CD4-positive, alpha-beta T cell treated with Interleukin-15 for 1 hour (primary cell): ENCODE measurements around the gene FRMD4B.
"Not testable (repeated sequence)": the region's sequence is repeated elsewhere in the genome, so short reads cannot be mapped to it uniquely, and the experiment has no call there.

ENCODE experiments used
- DNase-seq: peaks from one replicate; pipeline ENCODE4 v3.0.0-alpha.2; 2020

Gene FRMD4B

DNA sequence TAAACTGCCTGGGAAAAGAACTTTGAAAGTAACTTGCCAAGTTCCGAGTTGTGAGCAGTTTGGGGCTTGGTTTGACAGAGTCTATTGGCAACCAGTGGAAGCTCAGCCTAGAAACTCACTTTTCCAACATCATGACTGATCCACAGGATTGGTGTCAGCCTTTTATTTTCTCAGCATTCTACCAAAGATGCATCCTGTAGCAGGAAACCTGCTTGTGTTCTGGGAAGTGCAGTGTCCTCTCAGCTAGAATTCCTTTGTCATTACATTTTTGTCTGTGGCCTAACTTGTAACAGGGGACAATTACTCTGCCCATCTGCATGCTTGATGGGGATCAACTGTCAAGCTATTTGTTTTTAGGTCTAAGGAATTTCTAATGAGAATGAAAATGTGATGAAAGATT, 146.8 kb downstream of the FRMD4B start:
- DNase-seq = no peak

DNA sequence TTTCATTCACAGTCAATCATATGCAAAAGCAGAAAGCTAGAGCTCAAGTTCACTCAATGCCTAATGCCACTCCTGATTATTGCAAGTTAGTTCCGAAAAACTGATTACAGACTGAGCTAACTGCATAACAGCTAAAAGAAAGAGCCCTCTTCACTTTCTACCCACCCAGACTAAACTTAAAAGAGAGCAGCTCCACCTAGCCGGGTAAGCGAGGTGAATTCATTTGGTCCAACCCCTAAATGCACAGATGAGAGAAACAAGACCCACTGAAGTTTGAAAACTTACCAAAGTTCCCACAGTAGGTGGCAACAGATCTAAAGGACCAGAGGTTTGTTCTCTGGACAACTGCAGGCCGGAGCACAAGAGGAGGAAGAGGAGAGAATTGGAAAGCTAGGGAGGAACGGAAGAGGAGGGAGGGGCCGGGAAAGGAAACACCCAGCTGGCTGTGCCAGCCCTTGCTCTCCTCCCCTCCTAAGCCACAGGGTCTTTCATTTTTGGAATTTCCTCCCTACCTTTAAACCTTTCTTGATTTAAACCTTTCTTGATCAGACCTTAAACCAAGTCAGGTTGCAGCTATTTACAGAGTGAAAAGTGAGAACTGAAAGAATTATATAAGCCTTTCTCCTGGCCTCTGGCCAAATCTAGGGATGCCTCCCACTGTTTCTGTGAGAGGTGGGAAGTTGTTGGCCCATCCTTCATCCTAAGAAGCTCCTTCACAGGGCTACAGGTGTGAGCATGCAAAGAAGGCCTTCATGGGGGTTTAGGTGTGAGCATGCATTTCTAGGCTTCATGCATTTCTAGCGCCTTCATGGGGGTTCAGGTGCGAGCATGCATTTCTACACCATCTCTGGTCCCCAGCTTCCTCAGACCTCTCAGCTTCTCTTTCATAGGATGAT, 148.8 kb downstream of the FRMD4B start:
- no peak for DNase-seq

DNA sequence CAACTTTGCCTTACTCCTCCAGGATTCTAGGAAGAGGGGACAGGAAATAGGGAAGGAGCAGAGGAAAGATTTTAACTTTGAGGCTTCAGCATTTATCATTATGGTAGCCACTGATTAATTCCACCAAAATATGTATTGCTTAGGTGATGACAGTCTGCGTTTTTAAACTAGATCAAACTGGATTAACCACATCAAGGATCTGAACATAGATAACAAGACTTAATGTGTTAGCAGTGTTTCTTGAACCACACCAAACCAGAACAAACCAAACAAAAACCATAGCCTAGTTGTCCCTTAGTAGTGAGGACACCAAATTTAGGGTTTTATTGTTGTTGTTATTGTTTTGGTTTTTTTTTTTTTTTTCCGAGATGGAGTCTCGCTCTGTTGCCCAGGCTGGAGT, 150.0 kb downstream of the FRMD4B start:
- DNase-seq = no peak

DNA sequence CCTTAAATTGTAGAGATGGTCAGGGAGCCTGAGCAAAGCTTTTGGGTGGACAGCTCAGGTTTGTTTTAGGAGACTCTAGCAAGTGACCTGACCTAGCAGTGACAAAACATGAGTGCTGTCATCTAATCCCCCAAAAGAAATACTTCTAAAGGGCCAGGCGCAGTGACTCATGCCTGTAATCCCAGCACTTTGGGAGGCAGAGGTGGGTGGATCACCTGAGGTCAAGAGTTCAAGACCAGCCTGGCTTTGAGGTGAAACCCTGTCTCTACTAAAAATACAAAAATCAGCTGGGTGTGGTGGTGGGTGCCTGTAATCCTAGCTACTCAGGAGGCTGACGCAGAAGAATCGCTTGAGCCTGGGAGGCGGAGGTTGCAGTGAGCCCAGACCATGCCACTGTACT, 150.7 kb downstream of the FRMD4B start:
- DNase-seq = not testable (repeated sequence)

DNA sequence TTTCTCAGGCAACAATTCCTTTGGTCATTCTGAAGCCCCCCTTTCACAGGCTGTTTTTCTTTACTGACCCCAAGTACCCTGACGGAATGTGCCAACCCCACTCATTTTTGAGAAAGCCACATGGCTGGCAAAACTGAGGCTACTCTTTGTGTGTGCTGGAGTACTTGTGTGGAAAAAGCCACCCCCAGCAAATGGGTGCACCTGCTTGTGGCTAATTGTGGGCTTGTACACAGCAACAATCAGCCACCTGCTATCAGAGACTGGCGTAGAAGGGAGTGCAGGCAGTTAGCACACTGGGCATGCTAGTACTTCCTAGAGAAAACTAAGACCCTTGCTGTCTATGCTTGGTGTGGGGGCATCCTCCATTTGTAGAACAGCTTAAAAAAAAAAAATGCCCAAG, 153.4 kb downstream of the FRMD4B start:
- DNase-seq = no peak

DNA sequence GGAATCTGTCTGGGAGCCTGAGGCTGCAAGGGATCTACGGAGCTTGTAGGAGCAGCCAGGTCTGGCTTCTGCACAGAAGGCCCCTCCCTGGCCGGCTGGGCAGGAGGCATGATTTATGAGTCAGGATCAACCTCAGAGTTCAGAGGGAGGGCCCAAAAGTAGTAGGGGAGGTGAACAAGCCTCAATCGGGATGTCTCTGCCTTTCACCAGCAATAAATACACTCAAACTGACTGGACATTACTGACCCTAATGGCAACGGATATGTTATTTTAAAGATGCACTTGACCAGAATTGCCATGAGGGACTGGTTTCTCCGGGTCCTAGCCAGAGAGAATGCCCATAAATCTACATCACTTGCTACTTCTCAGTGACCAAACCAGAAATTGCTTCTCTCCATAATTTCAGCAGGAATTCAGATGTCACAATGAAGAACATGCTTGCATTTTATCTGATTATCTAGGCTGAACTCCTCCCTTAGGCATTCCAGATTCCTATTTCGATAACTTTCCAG, 153.9 kb downstream of the FRMD4B start:
- DNase-seq = no peak

DNA sequence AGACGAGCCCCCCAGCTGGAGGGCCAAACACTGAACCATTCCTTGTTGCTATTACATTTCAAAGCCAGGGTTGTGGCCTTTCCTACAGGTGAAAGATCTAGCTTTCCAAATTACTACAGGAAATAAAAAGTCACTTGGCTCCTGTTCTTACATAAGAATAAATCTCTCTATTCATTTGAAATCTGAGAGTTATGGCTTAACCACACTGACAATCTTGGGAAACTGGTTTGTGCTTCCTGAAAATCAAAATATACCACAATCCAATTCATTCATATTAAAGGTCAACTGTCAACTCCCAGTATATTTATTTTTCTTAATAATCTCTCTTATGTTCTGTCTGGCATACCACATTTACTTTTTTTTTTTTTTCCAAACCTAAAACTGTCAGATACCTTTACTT, 159.8 kb downstream of the FRMD4B start:
- no peak for DNase-seq

DNA sequence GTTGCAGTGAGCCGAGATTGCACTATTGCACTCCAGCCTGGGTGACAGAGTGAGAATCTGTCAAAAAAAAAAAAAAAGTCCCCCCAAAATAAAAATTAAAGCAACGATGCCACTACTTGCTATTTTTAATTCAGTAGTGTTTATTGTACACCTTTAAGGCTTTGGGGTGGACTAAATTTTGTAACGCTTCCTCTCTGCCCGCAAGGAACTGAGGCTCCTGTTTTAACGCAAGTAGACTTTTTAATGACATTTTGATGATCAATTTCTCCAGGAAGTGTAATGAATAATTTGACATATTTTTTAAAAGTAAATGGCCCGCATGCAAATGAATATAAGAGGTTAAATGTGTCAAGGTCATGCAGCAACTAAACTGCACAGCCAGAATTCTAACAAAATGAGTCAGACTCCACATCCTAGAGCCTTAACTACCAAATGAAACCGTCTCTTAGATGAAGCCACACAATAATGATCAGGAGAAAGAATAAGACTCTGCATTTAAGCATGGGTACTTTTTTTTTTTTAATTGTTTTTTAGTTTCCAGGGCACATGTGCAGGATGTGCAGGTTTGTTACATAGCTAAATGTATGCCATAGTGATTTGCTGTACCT, 166.7 kb downstream of the FRMD4B start:
- no peak for DNase-seq

DNA sequence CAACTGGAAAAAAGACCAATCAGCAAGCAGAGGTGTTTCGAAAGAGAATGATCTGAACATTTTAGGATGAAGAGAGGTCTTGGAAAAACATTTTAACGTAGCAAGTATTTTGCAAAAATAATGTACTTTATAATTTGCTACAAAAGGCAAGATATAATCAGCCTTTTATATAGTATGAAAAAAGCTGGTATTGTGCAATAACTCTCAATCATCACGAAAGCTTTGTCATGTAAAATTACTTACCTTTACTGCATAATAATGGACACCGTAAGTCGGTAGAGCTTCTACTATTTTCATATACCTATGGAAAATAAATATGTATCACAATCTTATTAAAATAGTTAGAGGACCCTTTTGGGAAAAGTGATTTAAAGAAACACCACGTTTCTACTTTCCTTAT, 167.8 kb downstream of the FRMD4B start:
- DNase-seq = no peak

DNA sequence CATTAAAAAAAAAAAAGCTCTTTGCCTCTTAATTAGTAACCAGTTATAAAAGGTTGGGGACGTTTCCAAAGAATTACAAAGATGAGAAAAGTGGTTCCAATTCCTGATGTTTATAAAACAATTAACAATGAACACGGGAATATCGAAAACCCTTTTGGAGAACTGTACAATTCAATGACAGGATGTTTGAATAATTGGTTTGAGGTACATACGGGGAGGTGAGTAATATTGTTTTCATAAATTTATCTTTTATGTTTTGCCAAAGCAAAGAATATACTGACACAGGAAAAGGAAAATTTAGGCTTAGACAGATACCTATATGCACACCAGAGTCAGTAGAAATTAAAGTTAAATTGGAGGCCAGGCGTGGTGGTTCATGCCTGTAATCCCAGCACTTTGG, 168.9 kb downstream of the FRMD4B start:
- no peak for DNase-seq

DNA sequence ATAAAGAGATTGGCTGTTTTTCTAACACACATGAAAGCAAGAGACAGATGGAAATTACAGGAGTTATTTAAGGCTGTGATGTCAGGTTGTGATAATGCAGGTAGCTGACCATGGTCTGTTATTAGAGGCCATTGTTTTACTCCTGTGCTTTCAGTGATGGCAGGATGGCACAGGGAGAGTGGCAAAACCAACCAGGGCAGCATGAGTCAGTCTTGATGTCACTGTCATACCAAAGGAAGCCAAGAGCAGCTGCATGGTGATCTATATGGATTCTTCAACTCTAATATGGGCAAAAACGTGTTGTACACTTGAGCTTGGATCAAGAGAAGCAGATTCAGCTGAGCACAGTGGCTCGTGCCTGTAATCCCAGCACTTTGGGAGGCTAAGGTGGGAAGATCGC, 171.6 kb downstream of the FRMD4B start:
- no peak for DNase-seq

DNA sequence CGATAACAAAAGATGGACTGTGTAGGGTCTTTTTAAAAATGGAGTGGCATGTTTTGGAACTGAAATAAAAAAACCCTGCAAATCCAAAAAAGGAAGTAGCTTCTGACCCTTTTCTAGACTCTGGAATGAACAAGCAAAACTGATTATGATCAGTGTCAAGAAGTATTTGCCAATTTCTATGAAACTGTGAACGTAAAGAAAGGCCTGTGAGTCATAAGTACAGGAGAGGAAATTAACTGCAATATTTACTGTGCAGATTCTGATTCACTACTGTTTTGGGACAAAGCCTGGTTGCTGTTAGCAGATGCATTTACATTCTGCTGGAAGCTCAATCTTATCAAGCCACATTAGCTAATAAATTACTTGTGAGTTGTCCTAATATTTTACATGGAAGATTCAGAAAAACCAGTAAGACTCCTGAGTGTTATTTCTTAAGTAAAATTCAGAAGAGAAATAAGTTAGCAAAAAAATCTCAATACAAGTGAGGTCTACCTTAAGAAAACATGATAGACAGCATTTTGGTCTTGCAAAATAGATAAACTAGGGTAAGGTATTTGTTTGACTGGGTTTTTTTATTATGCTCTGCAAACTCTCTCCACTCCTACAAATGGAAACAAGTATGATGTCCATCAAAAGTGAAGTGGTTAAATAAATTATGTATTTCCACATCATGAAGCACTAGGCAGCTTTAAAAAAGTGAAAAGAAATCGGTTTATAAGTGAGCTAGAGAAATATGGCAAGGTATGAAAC, 173.3 kb downstream of the FRMD4B start:
- DNase-seq = no peak

DNA sequence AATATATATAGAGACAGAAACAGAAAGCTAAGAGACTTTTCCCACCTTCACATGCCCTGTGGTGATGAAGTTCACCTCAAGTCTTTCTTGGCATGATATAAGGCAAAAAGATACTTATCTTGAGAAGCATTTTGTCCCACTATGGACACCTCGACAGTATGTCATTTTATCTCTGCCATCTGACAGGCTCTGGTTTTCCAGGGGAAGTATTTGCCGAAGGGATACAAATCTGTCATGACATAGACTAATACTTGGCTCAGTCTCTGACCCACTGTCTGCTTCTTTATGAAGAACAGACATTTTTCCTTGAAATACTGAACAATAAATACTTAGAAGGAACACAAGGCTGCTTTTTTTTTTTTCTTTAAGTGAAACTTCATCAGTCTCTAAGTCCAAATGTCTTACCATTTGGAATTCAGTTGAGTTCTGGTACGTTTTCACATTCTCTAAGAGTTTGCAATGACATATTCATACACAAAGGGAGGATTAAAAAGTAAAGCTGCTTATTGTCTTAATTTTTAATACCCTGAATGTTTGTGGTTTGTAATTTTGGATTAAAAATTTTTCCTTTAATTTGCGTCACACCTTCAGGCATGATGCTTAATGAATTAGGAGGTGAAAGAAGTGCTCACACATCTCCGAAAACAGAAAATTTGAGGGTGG, 175.7 kb downstream of the FRMD4B start:
- DNase-seq = no peak

DNA sequence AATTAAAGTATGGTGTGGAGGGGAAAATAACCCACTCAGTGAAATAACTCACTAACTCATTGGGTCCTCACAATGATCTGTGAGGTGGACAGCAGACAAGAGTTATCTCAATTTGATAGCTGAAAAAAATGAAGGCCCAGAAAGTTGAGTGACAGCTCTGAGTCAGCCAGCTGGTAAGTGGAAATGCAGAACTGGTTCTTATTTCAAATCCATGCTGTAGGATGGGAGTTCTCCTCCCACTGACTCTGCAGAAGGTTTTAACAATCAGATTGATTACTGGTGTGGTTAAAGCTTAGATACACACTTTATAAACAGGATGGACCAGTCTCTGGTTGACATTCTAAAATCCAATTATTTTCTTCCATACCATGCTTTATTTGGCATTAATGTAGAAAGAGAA, 176.5 kb downstream of the FRMD4B start:
- DNase-seq = no peak

DNA sequence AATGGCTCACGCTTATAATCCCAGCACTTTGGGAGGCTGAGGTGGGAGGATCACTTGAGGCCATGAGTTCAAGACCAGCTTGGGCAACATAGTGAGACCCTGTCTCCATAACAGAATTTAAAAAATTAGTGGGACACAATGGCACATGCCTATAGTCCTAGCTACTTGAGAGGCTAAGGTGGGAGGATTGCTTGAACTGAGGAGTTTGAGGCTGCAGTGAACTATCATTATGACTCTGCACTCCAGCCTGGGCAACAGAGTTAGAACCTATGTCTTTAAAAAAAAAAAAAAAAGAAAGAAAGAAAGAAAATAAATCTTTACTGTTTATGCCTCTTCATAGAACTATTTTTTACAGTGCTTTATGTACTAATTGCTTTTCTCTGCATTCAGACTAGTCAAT, 178.9 kb downstream of the FRMD4B start:
- DNase-seq = no peak

DNA sequence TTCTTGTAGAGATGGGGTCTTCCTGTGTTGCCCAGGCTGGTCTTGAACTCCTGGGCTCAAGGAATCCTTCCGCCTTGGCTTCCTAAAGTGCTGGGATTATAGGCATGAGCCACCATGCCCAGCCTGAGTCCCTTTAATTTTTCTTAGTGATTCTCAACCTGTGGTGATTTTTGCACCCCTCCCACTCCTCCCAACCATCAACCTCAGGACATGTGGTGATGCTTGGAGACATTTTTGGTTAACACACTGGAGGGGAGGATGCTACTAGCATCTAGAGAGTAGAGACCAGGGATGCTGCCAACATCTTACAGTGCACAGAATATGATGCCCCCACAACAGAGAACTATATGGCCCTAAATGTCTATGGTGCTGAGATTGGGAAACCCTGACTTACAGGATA, 180.5 kb downstream of the FRMD4B start:
- no peak for DNase-seq

DNA sequence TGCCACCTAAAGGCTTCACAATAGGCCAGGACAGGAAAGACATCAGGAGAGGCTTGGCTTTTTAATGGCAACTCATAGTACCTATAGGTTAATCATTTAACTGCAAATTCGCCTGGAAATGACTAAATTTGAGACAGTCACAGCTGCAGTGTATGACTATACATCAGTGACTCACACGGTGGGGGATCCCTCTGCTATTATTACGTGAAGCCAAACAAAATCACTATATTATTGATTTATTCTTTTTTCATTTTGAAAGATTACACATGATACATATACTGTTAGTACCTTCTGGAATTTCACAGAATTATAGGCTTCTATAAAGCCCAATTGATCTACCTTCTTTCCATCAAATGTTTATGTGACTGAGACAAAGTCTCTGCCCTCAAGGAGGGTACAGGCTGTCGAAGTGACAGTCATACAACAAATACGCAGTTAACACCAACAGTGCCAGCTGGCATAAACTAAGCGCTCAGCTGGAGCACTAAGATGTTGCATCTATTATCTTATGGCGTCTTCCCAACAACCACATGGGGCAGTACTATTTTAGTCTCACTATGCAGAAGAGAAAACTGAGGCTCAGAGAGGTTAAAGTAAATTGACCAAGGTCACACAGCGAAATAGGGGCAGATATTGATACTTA, 181.5 kb downstream of the FRMD4B start:
- no peak for DNase-seq

DNA sequence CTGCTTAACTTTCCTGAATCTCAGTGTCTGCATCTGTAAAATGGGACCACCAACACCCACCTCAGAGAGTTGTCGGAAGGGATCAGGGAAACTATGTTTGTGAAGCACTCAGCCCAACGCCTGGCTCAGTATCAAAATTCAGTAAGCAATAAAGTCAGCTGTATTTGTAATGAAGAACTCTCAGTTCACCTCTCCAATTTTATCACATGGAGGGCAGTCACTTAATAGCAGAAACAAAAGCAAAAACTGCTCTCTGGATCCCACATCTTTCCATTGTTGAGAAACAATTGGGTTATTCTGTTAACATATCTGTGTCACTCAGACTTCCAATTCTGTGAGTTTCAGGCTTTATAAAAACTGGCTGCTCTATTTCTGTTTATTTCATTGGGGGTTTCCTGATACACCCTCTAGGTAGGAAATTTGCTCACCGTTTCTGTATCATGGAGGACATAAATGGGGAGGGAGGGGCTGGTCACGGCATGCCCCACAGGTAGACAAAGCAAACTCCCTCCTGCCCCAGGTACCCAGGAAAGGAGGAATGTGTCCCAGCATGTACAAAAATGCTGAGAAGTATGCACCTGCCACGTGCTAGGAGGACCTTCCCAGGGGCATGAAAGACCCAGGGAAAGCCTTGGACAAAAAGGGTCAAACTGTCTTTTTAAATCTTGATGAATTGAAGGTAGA, 182.1 kb downstream of the FRMD4B start:
- DNase-seq = no peak

DNA sequence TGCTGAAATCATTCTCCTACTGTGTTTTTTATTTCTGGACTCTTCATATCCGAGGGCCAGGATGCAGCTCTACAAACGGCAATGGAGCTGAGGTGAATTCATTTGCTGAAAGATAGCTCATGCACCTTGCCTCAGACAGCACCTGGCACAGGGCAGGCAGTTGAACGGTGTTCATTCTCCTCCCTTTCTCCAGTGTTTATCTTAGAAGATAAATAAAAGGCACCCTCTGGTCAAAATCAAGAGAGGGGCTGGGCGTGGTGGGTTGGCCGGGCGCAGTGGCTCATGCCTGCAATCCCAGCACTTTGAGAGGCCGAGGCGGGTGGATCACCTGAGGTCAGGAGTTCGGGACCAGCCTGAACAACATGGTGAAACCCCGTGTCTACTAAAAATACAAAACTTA, 184.2 kb downstream of the FRMD4B start:
- no peak for DNase-seq

DNA sequence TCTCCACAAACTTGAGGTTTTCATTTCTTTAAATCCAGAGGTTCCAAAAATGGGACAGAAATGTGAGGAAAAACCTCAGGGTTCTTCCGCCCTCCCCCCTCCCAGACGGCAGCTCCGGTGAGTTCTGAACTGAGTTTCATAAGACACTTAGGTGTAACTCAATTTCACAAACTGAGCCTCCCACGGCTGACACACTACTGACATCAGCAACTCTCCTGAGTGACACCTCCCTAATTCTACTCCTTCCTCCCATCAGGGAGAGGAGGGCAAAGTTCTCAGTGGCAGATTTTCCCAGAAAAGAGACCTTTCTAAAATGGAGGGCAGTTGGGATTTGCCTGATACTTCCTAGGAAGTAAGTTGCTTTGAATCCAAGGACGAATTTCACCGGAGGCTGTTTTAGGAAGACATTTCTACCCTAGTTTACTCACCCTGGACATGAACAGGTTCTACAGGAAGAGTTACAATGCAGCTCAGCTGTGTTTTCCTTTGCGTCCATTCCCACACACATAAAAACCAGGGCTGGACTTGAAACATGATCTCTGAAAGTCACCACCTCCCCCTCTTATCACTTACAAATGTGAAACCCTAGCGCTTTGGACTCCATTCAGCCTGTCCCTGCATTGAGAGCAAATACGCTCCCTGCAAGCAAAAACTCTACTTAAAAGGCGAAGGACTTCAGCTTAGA, 185.4 kb downstream of the FRMD4B start:
- no peak for DNase-seq

DNA sequence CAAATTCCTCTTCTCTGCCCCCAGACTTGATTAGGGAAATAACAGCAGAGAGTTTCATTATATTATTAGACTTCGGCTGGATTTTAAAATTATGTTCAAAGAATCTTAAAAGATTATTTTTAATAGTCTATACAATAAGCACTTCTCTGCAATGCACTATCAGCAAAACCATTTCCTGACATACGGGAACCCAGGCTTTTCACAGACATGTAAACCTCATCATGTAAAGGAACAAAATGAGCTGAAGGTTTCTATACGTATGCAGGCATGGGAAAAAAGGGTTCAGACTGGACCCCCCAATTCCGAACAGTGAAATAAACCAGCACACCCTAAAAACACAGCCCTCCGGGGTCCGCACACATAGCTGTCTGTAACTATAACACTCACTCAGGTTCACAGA, 185.9 kb downstream of the FRMD4B start:
- DNase-seq = no peak
